OCI-LY7 (cell line): ENCODE results near the gene THSD7B. TPM values are rescaled to one million over a fixed set of nuclear protein-coding genes. Genes with fewer than 3 reads are reported as not detected.

ENCODE experiments used
- BruUV-seq: library from RNA; stranded (reverse); fragments of 400-500 nt; replicated peaks from 2 replicates; lab custom pipeline; 2021; lab: Mats Ljungman, UMichigan
- CTCF ChIA-PET: fragments of 300-600 bp; sonication (Branson Sonifier 250); formaldehyde crosslinking; loops from one replicate; lab custom pipeline; 2022; ENCODE audit warnings: antibody characterized with exemption; ENCODE audit not compliant: unreplicated experiment; lab: Charles Lee
- POLR2A ChIA-PET: fragments of 300-600 bp; sonication (Branson Sonifier 250); formaldehyde crosslinking; loops from one replicate; lab custom pipeline; 2022; ENCODE audit warnings: antibody characterized with exemption; lab: Charles Lee
- DNase-seq: peaks from one replicate; pipeline ENCODE4 v3.0.0-alpha.2; 2015; ENCODE audit warnings: low spot score
- H2AFZ ChIP-seq: fragments of 200-600 bp; sonication (generic), shearing (Covaris generic); 2 replicates; pipeline ENCODE4 v1.6.1; 2014; ENCODE audit warnings: mild to moderate bottlenecking, antibody characterized with exemption, low read length, moderate library complexity
- H3K27ac ChIP-seq: fragments of 200-600 bp; sonication (generic); 2 replicates; pipeline ENCODE4 v1.5.1; 2014; ENCODE audit warnings: mixed run types, low read depth, mild to moderate bottlenecking, moderate library complexity, low read length, inconsistent platforms; ENCODE audit not compliant: poor library complexity, severe bottlenecking
- H3K36me3 ChIP-seq: fragments of 200-600 bp; sonication (generic); 2 replicates; pipeline ENCODE4 v1.6.1; 2014; ENCODE audit warnings: mild to moderate bottlenecking, antibody characterized with exemption, low read length, moderate library complexity, mixed read lengths; ENCODE audit not compliant: insufficient read depth
- H3K4me1 ChIP-seq: fragments of 200-600 bp; sonication (generic); 2 replicates; pipeline ENCODE4 v1.5.1; 2014; ENCODE audit warnings: mild to moderate bottlenecking, low read length; ENCODE audit not compliant: insufficient read depth, poor library complexity, severe bottlenecking
- H3K4me2 ChIP-seq: fragments of 200-600 bp; sonication (generic); 2 replicates; pipeline ENCODE4 v1.6.1; 2014; ENCODE audit warnings: mild to moderate bottlenecking, low read length
- H3K4me3 ChIP-seq: fragments of 200-600 bp; sonication (generic); 2 replicates; pipeline ENCODE4 v1.5.1; 2014; ENCODE audit warnings: mild to moderate bottlenecking, low read depth, low read length; ENCODE audit not compliant: poor library complexity, severe bottlenecking
- H3K79me2 ChIP-seq: fragments of 200-600 bp; sonication (generic); 2 replicates; pipeline ENCODE4 v1.6.1; 2016; ENCODE audit warnings: low read depth, mild to moderate bottlenecking, low read length, moderate library complexity, mixed read lengths; ENCODE audit not compliant: insufficient read depth
- H3K9me2 ChIP-seq: fragments of 200-600 bp; sonication (generic); 2 replicates; pipeline ENCODE4 v1.6.1; 2016; ENCODE audit warnings: mild to moderate bottlenecking, low read length, mixed read lengths; ENCODE audit not compliant: insufficient read depth
- H3K9me3 ChIP-seq: fragments of 200-600 bp; sonication (generic); 2 replicates; pipeline ENCODE4 v1.6.1; 2014; ENCODE audit warnings: mild to moderate bottlenecking, mixed run types, low read length, mixed read lengths
- H4K20me1 ChIP-seq: fragments of 200-600 bp; sonication (generic); 2 replicates; pipeline ENCODE4 v1.6.1; 2014; ENCODE audit warnings: mild to moderate bottlenecking, antibody characterized with exemption, low read length, moderate library complexity, mixed read lengths; ENCODE audit not compliant: insufficient read depth
- CTCF ChIP-seq: fragments of 200-600 bp; sonication (generic); conservative IDR thresholded peaks from 2 replicates; pipeline ENCODE4 v1.5.1; 2014; ENCODE audit warnings: mild to moderate bottlenecking, antibody characterized with exemption, low read length, moderate library complexity, mixed read lengths
- EZH2phosphoT487 ChIP-seq: fragments of 200-600 bp; sonication (generic); IDR thresholded peaks from 2 replicates; pipeline ENCODE4 v1.6.1; 2018; ENCODE audit warnings: low read depth, borderline replicate concordance, mild to moderate bottlenecking, mixed run types, antibody characterized with exemption, low read length, moderate library complexity, mixed read lengths
- intact Hi-C: fragments of 100-400 bp; cut with micrococcal nuclease; formaldehyde crosslinking; loops from one replicate; pipeline ENCODE4 v1.10.0; 2022; ENCODE audit not compliant: unreplicated experiment
- total RNA-seq, 2 experiments: library from RNA; depleted of rRNA in 1 of 2; stranded (reverse); fragments of >200 nt in 1 of 2; shearing (Covaris generic) in 1 of 2; gene quantifications; 2 replicates each; pipeline ENCODE4 v1.2.3, GENCODE V29; 2014 to 2022

The THSD7B gene
- total RNA-seq, 2 experiments from 2014 or later, result 1.8 TPM

GRCh38 chr2:137383391-137383790 is 618.0 kb downstream of the THSD7B start:
- intact Hi-C loops, result no loop called here
- Histone ChIP-seq H4K20me1 (no peaks in the 10 kb centered on the region), H3K27ac (no peak overlapping the region), H3K79me2 (no peaks in the 10 kb centered on the region), H3K9me2 (no peaks in the 10 kb centered on the region), H3K4me1 (no peaks in the 10 kb centered on the region), H3K36me3 (no peaks in the 10 kb centered on the region), H3K4me3 (no peak overlapping the region), H3K4me2 (no peak overlapping the region), H3K9me3 (peaks cover 16% of the 10 kb centered on the region; the same call in 1 of the 2 replicates), H2AFZ (no peak overlapping the region)
- ChIA-PET CTCF (no interaction called here), POLR2A (no interaction called here)
- TF ChIP-seq CTCF, result no peak
- no peak for TF ChIP-seq EZH2phosphoT487
- peak; percentile 65 for DNase-seq
- no TSS peak for BruUV-seq

- Histone ChIP-seq H3K27ac (no peak overlapping the region), H2AFZ (no peak overlapping the region), H4K20me1 (no peaks in the 10 kb centered on the region), H3K4me3 (no peak overlapping the region), H3K9me3 (peaks cover 16% of the 10 kb centered on the region; the same call in 1 of the 2 replicates), H3K4me2 (no peak overlapping the region), H3K79me2 (no peaks in the 10 kb centered on the region), H3K9me2 (no peaks in the 10 kb centered on the region), H3K4me1 (no peaks in the 10 kb centered on the region), H3K36me3 (no peaks in the 10 kb centered on the region)
- TF ChIP-seq EZH2phosphoT487, result no peak
- no peak for TF ChIP-seq CTCF
- DNase-seq, result no peak
- intact Hi-C loops, result no loop called here
- ChIA-PET POLR2A (interaction anchor here (1.1 kb wide), 1 partner anchor 9 kb away, joined by 3 read pairs; no protein-coding TSS in a partner anchor), CTCF (no interaction called here)
- BruUV-seq, result no TSS peak
Measured at GRCh38 chr2:137387044-137387443, 621.7 kb downstream of the THSD7B start.

GRCh38 chr2:137405496-137405895 is 640.2 kb downstream of the THSD7B start:
- Histone ChIP-seq H3K9me2 (no peaks in the 10 kb centered on the region), H3K27ac (no peak overlapping the region), H3K4me3 (no peak overlapping the region), H3K4me2 (no peak overlapping the region), H3K79me2 (no peaks in the 10 kb centered on the region), H2AFZ (no peak overlapping the region), H4K20me1 (no peaks in the 10 kb centered on the region), H3K4me1 (no peaks in the 10 kb centered on the region), H3K36me3 (no peaks in the 10 kb centered on the region), H3K9me3 (no peaks in the 10 kb centered on the region)
- intact Hi-C loops, result no loop called here
- TF ChIP-seq EZH2phosphoT487 (no peak), CTCF (no peak)
- no TSS peak for BruUV-seq
- ChIA-PET CTCF (no interaction called here), POLR2A (interaction anchor here (0.7 kb wide), 1 partner anchor 336 kb away, joined by 3 read pairs; no protein-coding TSS in a partner anchor)
- DNase-seq, result no peak
